Astrocyte (in vitro differentiated cells and primary cell): ENCODE results near the gene STXBP1. TPM values are rescaled to one million over a fixed set of nuclear protein-coding genes. Genes with fewer than 3 reads are reported as not detected.

Source experiments
- DNase-seq: peaks from one replicate; pipeline ENCODE4 v3.0.0-alpha.2; 2010; ENCODE audit warnings: low read depth
- FAIRE-seq: peaks from 2 replicates; lab custom pipeline; 2011; peaks lifted over from hg19 to GRCh38; lab: Jason Lieb, UNC
- H2AFZ ChIP-seq: 2 replicates; pipeline ENCODE4 v1.6.0; 2012; ENCODE audit warnings: low read depth, low read length, inconsistent platforms
- H3K27ac ChIP-seq: 2 replicates; pipeline ENCODE4 v1.5.1; 2011; ENCODE audit warnings: low read depth, low read length, inconsistent platforms
- H3K27me3 ChIP-seq: 2 replicates; pipeline ENCODE4 v1.6.0; 2011; ENCODE audit warnings: low read length, inconsistent platforms; ENCODE audit not compliant: insufficient read depth
- H3K36me3 ChIP-seq: 2 replicates; pipeline ENCODE4 v1.5.1; 2011; ENCODE audit warnings: low read length, inconsistent platforms; ENCODE audit not compliant: insufficient read depth
- H3K4me1 ChIP-seq: 2 replicates; pipeline ENCODE4 v1.5.1; 2011; ENCODE audit warnings: low read length, inconsistent platforms; ENCODE audit not compliant: insufficient read depth
- H3K4me2 ChIP-seq: 2 replicates; pipeline ENCODE4 v1.6.0; 2012; ENCODE audit warnings: low read length, inconsistent platforms
- H3K4me3 ChIP-seq: 2 replicates; pipeline ENCODE4 v1.5.1; 2011; ENCODE audit warnings: low read depth, mild to moderate bottlenecking, low read length, inconsistent platforms; ENCODE audit not compliant: insufficient read depth
- H3K79me2 ChIP-seq: 2 replicates; pipeline ENCODE4 v1.6.0; 2012; ENCODE audit warnings: mild to moderate bottlenecking, low read length, inconsistent platforms; ENCODE audit not compliant: insufficient read depth
- H3K9ac ChIP-seq: 2 replicates; pipeline ENCODE4 v1.6.0; 2012; ENCODE audit warnings: mild to moderate bottlenecking, low read length, inconsistent platforms
- H3K9me3 ChIP-seq: 2 replicates; pipeline ENCODE4 v1.5.1; 2012; ENCODE audit warnings: low read depth, mild to moderate bottlenecking, low read length, inconsistent platforms; ENCODE audit not compliant: insufficient read depth
- H4K20me1 ChIP-seq: 2 replicates; pipeline ENCODE4 v1.6.0; 2012; ENCODE audit warnings: low read length, inconsistent platforms; ENCODE audit not compliant: insufficient read depth
- H3K27ac Mint-ChIP-seq: one replicate; pipeline ENCODE4 v1.8.0; 2021; ENCODE audit warnings: mild to moderate bottlenecking, mixed read lengths; ENCODE audit not compliant: unreplicated experiment
- H3K27me3 Mint-ChIP-seq: one replicate; pipeline ENCODE4 v1.8.0; 2021; ENCODE audit warnings: low read depth, mixed read lengths; ENCODE audit not compliant: unreplicated experiment
- H3K36me3 Mint-ChIP-seq: one replicate; pipeline ENCODE4 v1.8.0; 2021; ENCODE audit warnings: low read depth, mixed read lengths; ENCODE audit not compliant: unreplicated experiment
- H3K4me1 Mint-ChIP-seq: one replicate; pipeline ENCODE4 v1.8.0; 2021; ENCODE audit warnings: low read depth, mixed read lengths; ENCODE audit not compliant: unreplicated experiment
- H3K4me3 Mint-ChIP-seq: one replicate; pipeline ENCODE4 v1.8.0; 2021; ENCODE audit warnings: mild to moderate bottlenecking, moderate library complexity, mixed read lengths; ENCODE audit not compliant: unreplicated experiment
- H3K9me3 Mint-ChIP-seq: one replicate; pipeline ENCODE4 v1.8.0; 2021; ENCODE audit warnings: mild to moderate bottlenecking, mixed read lengths; ENCODE audit not compliant: unreplicated experiment
- CTCF ChIP-seq: IDR thresholded peaks from 2 replicates; pipeline ENCODE4 v1.5.1; 2011; ENCODE audit warnings: low read depth, mild to moderate bottlenecking, inconsistent platforms, low read length, moderate library complexity; ENCODE audit not compliant: insufficient read depth
- EZH2 ChIP-seq: IDR thresholded peaks from 2 replicates; pipeline ENCODE4 v1.6.1; 2012; ENCODE audit warnings: mild to moderate bottlenecking, low read length, inconsistent platforms; ENCODE audit not compliant: insufficient read depth
- total RNA-seq: library from RNA; stranded (reverse); gene quantifications from 2 replicates; pipeline ENCODE4 v1.2.1, GENCODE V29; 2021

The STXBP1 gene
- total RNA-seq, 1 donor from 2014 or later = 39.6 TPM

- no peaks in the 10 kb centered on the region for H3K9me3 ChIP-seq
- H3K27me3 Mint-ChIP-seq = peaks cover 5% of the 10 kb centered on the region
- DNase-seq = no peak
- H3K9me3 Mint-ChIP-seq = no peaks in the 10 kb centered on the region
- H3K4me3 ChIP-seq = no peak overlapping the region
- H3K36me3 ChIP-seq = no peaks in the 10 kb centered on the region
- no peak overlapping the region for H3K4me3 Mint-ChIP-seq
- H4K20me1 ChIP-seq = peaks cover 3% of the 10 kb centered on the region
- H3K79me2 ChIP-seq = peaks cover under 1% of the 10 kb centered on the region
- no peak overlapping the region for H3K4me2 ChIP-seq
- H3K27me3 ChIP-seq = no peaks in the 10 kb centered on the region
- peaks cover 25% of the 10 kb centered on the region for H3K4me1 ChIP-seq
- no peak overlapping the region for H3K27ac ChIP-seq
- H3K27ac Mint-ChIP-seq = no peak overlapping the region
- TF ChIP-seq EZH2 (no peak), CTCF (no peak)
- H3K4me1 Mint-ChIP-seq = peaks cover 2% of the 10 kb centered on the region
- no peak overlapping the region for H2AFZ ChIP-seq
- H3K36me3 Mint-ChIP-seq = no peaks in the 10 kb centered on the region
- no peak overlapping the region for H3K9ac ChIP-seq
- FAIRE-seq = no peak
Observed at GRCh38 chr9:127720031-127720864, 108.2 kb downstream of the STXBP1 start.

DNA sequence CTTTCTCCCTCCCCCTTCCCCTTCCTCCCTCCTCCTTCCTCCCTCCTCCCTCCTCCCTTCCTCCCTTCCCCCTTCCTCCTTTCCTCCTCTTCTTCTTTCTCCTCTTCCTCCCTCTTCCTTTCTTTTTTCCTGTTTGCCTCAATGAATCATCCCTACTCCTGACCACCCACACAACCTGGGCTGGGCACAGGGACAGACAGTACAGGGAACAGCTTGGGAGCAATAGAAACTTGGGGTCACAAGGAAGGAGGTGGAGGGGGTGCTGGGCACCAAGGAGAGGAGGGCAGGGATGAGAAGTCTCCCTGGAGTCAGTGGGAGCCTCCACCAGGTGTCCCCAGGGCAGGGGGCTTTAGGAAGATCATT lies 108.8 kb downstream of the STXBP1 start:
- no peaks in the 10 kb centered on the region for H3K27me3 ChIP-seq
- H3K4me1 ChIP-seq = peaks cover 25% of the 10 kb centered on the region
- DNase-seq = no peak
- peaks cover 6% of the 10 kb centered on the region for H3K27me3 Mint-ChIP-seq
- H3K9me3 Mint-ChIP-seq = no peaks in the 10 kb centered on the region
- no peak for TF ChIP-seq EZH2
- TF ChIP-seq CTCF = no peak
- no peaks in the 10 kb centered on the region for H3K36me3 ChIP-seq
- no peak for FAIRE-seq
- H3K9ac ChIP-seq = no peak overlapping the region
- peaks cover 2% of the 10 kb centered on the region for H3K4me1 Mint-ChIP-seq
- no peak overlapping the region for H3K27ac Mint-ChIP-seq
- no peaks in the 10 kb centered on the region for H3K9me3 ChIP-seq
- H3K27ac ChIP-seq = no peak overlapping the region
- H4K20me1 ChIP-seq = peaks cover 3% of the 10 kb centered on the region
- no peaks in the 10 kb centered on the region for H3K36me3 Mint-ChIP-seq
- no peaks in the 10 kb centered on the region for H3K79me2 ChIP-seq
- no peak overlapping the region for H3K4me3 Mint-ChIP-seq
- H3K4me3 ChIP-seq = no peak overlapping the region
- no peak overlapping the region for H2AFZ ChIP-seq
- no peak overlapping the region for H3K4me2 ChIP-seq

- FAIRE-seq = no peak
- H3K4me3 Mint-ChIP-seq = no peak overlapping the region
- Histone ChIP-seq H4K20me1 (peaks cover 3% of the 10 kb centered on the region), H3K4me2 (no peak overlapping the region), H3K9ac (no peak overlapping the region), H3K79me2 (no peaks in the 10 kb centered on the region), H2AFZ (no peak overlapping the region), H3K36me3 (no peaks in the 10 kb centered on the region), H3K27me3 (no peaks in the 10 kb centered on the region), H3K4me3 (no peak overlapping the region), H3K9me3 (no peaks in the 10 kb centered on the region), H3K4me1 (peaks cover 21% of the 10 kb centered on the region), H3K27ac (no peak overlapping the region)
- no peak overlapping the region for H3K27ac Mint-ChIP-seq
- no peaks in the 10 kb centered on the region for H3K4me1 Mint-ChIP-seq
- no peak for TF ChIP-seq EZH2
- TF ChIP-seq CTCF = no peak
- no peaks in the 10 kb centered on the region for H3K36me3 Mint-ChIP-seq
- no peaks in the 10 kb centered on the region for H3K9me3 Mint-ChIP-seq
- peaks cover 8% of the 10 kb centered on the region for H3K27me3 Mint-ChIP-seq
- DNase-seq = no peak
Observed at GRCh38 chr9:127721391-127721821, 109.3 kb downstream of the STXBP1 start.
